Measurements from ENCODE around the gene PACS2.

Gene PACS2

GRCh38 chr14:105439710-105440553 is 125.4 kb downstream of the PACS2 start:
- TF ChIP-seq CTCF (IDR thresholded peaks at IDR 0.05; ENCODE audit: control extremely low read depth, extremely low read depth, low read depth, missing control alignments) = no peak
- DNase-seq (ENCODE audit: extremely low spot score) = no peak
- ChIA-PET POLR2A (no interaction called here), CTCF (no interaction called here)

GRCh38 chr14:105440554-105440900 is 126.0 kb downstream of the PACS2 start:
- no peak for TF ChIP-seq CTCF (IDR thresholded peaks at IDR 0.05; ENCODE audit: control extremely low read depth, extremely low read depth, low read depth, missing control alignments)
- POLR2A ChIA-PET = no interaction called here
- no peak for DNase-seq (ENCODE audit: extremely low spot score)
- CTCF ChIA-PET = no interaction called here

GRCh38 chr14:105440992-105441391 is 126.4 kb downstream of the PACS2 start:
- no peak for TF ChIP-seq CTCF (IDR thresholded peaks at IDR 0.05; ENCODE audit: control extremely low read depth, extremely low read depth, low read depth, missing control alignments)
- no peak for DNase-seq (ENCODE audit: extremely low spot score)
- ChIA-PET POLR2A (interaction anchor here (0.7 kb wide), 1 partner anchor 1720 kb away, joined by 3 read pairs; no protein-coding TSS in a partner anchor), CTCF (no interaction called here)

- POLR2A ChIA-PET = no interaction called here
- no peak for TF ChIP-seq CTCF (IDR thresholded peaks at IDR 0.05; ENCODE audit: control extremely low read depth, extremely low read depth, low read depth, missing control alignments)
- DNase-seq (ENCODE audit: extremely low spot score) = no peak
- CTCF ChIA-PET = interaction anchor here (1.0 to 1.7 kb wide), 3 partner anchors 39 to 976 kb away, joined by 3 to 4 read pairs (median 4); no protein-coding TSS in a partner anchor
Measured at GRCh38 chr14:105442125-105442524, 127.6 kb downstream of the PACS2 start.

- ChIA-PET CTCF (interaction anchor here (1.2 to 1.7 kb wide), 2 partner anchors 38 to 975 kb away, joined by 3 to 4 read pairs; no protein-coding TSS in a partner anchor), POLR2A (no interaction called here)
- no peak for TF ChIP-seq CTCF (IDR thresholded peaks at IDR 0.05; ENCODE audit: control extremely low read depth, extremely low read depth, low read depth, missing control alignments)
- no peak for DNase-seq (ENCODE audit: extremely low spot score)
Measured at GRCh38 chr14:105442834-105443233, 128.3 kb downstream of the PACS2 start.

GRCh38 chr14:105444859-105445258 is 130.3 kb downstream of the PACS2 start:
- no peak for DNase-seq (ENCODE audit: extremely low spot score)
- ChIA-PET POLR2A (no interaction called here), CTCF (no interaction called here)
- TF ChIP-seq CTCF (IDR thresholded peaks at IDR 0.05; ENCODE audit: control extremely low read depth, extremely low read depth, low read depth, missing control alignments) = no peak

Data from GM10248 (cell line).